Daoy (cell line): ENCODE results near the gene RAPGEF4. TPM values are rescaled to one million over a fixed set of nuclear protein-coding genes. Genes with fewer than 3 reads are reported as not detected.
"Not testable (repeated sequence)": the region's sequence is repeated elsewhere in the genome, so short reads cannot be mapped to it uniquely, and the experiment has no call there.

Source experiments
- DNase-seq: peaks from one replicate; pipeline ENCODE4 v3.0.0-alpha.2; 2015; ENCODE audit warnings: low read depth
- total RNA-seq: library from RNA; depleted of rRNA; stranded (reverse); fragments of >200 nt; shearing (Covaris generic); gene quantifications from 2 replicates; pipeline ENCODE4 v1.2.3, GENCODE V29; 2014

Gene RAPGEF4
- total RNA-seq, 1 experiment from 2014 or later: 0.51 TPM

- DNase-seq: no peak
Observed at GRCh38 chr2:172774302-172774701, 38.7 kb downstream of the RAPGEF4 start.

GRCh38 chr2:172775319-172775718 is 39.7 kb downstream of the RAPGEF4 start:
- DNase-seq: no peak

GRCh38 chr2:172777431-172777830 is 41.8 kb downstream of the RAPGEF4 start:
- peak; percentile 13 for DNase-seq

GRCh38 chr2:172782506-172783164 is 47.0 kb downstream of the RAPGEF4 start:
- no peak for DNase-seq

GRCh38 chr2:172783165-172783898 is 47.7 kb downstream of the RAPGEF4 start:
- DNase-seq: peak; percentile 93

GRCh38 chr2:172788871-172789270 is 53.2 kb downstream of the RAPGEF4 start:
- DNase-seq: no peak

- DNase-seq: no peak
Observed at GRCh38 chr2:172790404-172790803, 54.8 kb downstream of the RAPGEF4 start.

GRCh38 chr2:172791953-172792352 is 56.3 kb downstream of the RAPGEF4 start:
- DNase-seq: no peak

GRCh38 chr2:172792711-172793110 is 57.1 kb downstream of the RAPGEF4 start:
- no peak for DNase-seq

GRCh38 chr2:172803308-172803707 is 67.7 kb downstream of the RAPGEF4 start:
- DNase-seq: not testable (repeated sequence)

GRCh38 chr2:172804423-172804822 is 68.8 kb downstream of the RAPGEF4 start:
- DNase-seq: no peak

GRCh38 chr2:172806493-172806892 is 70.8 kb downstream of the RAPGEF4 start:
- DNase-seq: peak; percentile 31

GRCh38 chr2:172806996-172807395 is 71.4 kb downstream of the RAPGEF4 start:
- DNase-seq: no peak

- no peak for DNase-seq
Observed at GRCh38 chr2:172808156-172808555, 72.5 kb downstream of the RAPGEF4 start.

- DNase-seq: no peak
Observed at GRCh38 chr2:172811027-172811426, 75.4 kb downstream of the RAPGEF4 start.

GRCh38 chr2:172812158-172812744 is 76.6 kb downstream of the RAPGEF4 start:
- DNase-seq: no peak

GRCh38 chr2:172813314-172813888 is 77.8 kb downstream of the RAPGEF4 start:
- no peak for DNase-seq

- no peak for DNase-seq
Observed at GRCh38 chr2:172817411-172817810, 81.8 kb downstream of the RAPGEF4 start.

GRCh38 chr2:172819943-172820342 is 84.3 kb downstream of the RAPGEF4 start:
- DNase-seq: no peak

- DNase-seq: no peak
Observed at GRCh38 chr2:172821370-172822338, 86.0 kb downstream of the RAPGEF4 start.

- DNase-seq: no peak
Observed at GRCh38 chr2:172822585-172822984, 86.9 kb downstream of the RAPGEF4 start.
